Measurements from ENCODE around the gene MCM7. TPM values are rescaled to one million over a fixed set of nuclear protein-coding genes. Genes with fewer than 3 reads are reported as not detected.

MCM7 gene
- polyA plus RNA-seq, 1 donor (not counting 4 experiments of a cell fraction or from before 2014, with no cell fraction given): 46.8 TPM

DNA sequence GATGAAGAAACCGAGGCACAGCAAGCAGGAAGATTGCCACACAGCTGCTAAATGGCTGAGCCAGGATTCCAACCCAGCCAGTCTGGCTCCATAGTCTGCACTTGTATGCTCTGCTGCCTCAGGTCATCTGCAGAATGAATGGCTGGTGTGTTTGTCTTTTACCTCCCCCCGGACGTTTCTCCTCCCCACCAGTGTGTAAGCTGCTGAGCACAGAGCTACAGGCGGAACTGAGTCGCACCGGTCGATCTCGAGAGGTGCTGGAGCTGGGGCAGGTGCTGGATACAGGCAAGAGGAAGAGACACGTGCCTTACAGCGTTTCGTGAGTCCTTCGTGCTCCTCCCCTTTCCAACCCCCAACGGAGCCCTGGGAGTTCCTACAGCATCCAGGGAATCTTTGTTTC is 20.9 kb upstream of the MCM7 start:
- H3K9me3 ChIP-seq (ENCODE audit: control insufficient read depth, low read depth, low read length): no peaks in the 10 kb centered on the region
- no peak overlapping the region for H3K27ac ChIP-seq (ENCODE audit: control insufficient read depth, insufficient read depth, low read length)
- H3K36me3 ChIP-seq (ENCODE audit: control insufficient read depth in 2 of 2, extremely low read depth in 1 of 2, insufficient read depth in 2 of 2, low read length in 2 of 2): peaks cover 0 to 2% of the 10 kb centered on the region in 2 experiments
- H3K4me1 ChIP-seq (ENCODE audit: control insufficient read depth, extremely low read depth, insufficient read depth, low read length): peaks cover 10% of the 10 kb centered on the region
- FAIRE-seq (no peak), DNase-seq (ENCODE audit: low read depth, low spot score) (no peak)
- dilution Hi-C loops (cut with MboI; ENCODE audit: extremely low pct_ligation_motif_present, low sequenced_read_pairs): no loop called here
- H3K27me3 ChIP-seq (ENCODE audit: control insufficient read depth, extremely low read depth, insufficient read depth, low read length): no peaks in the 10 kb centered on the region
- peaks cover 15% of the 10 kb centered on the region for H3K79me2 ChIP-seq (ENCODE audit: control insufficient read depth, insufficient read depth, low read length)
- H2AFZ ChIP-seq (ENCODE audit: control insufficient read depth, low read length): no peak overlapping the region
- peaks cover 3% of the 10 kb centered on the region for H4K20me1 ChIP-seq (ENCODE audit: control insufficient read depth, extremely low read depth, insufficient read depth, low read length)
- no peaks in the 10 kb centered on the region for H3K9me1 ChIP-seq (ENCODE audit: control insufficient read depth, extremely low read depth, insufficient read depth, low read length)
- no peak overlapping the region for H3K4me3 ChIP-seq (ENCODE audit: control insufficient read depth in 2 of 3, extremely low read depth in 1 of 3, insufficient read depth in 2 of 3, low read depth in 1 of 3, low read length in 3 of 3)
- no peak overlapping the region for H3K9ac ChIP-seq (ENCODE audit: control insufficient read depth, extremely low read depth, insufficient read depth, low read length)
- TF ChIP-seq CTCF (optimal IDR thresholded peaks at IDR 0.05 in 1 of 3, IDR thresholded peaks at IDR 0.05 in 1 of 3, conservative IDR thresholded peaks at IDR 0.05 in 1 of 3; ENCODE audit: extremely low read depth in 1 of 3, insufficient read depth in 2 of 3, low read length in 3 of 3) (no peak), EZH2 (IDR thresholded peaks at IDR 0.05; ENCODE audit: low read length) (no peak)
- no peak overlapping the region for H3K4me2 ChIP-seq (ENCODE audit: control insufficient read depth, extremely low read depth, insufficient read depth, low read depth, low read length)

DNA sequence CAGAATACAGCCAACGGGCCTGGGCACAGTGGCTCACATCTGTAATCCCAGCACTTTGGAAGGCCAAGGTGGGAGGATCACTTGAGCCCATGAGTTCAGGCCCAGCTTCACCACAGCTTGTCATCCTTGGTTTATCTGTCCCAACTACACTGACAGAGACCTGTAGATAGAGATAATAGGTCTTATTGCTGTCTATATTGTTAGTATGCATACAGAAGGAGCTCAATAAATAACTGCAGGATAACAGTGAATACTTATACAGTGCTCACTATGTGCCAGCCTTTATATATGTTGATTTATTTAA is 19.5 kb upstream of the MCM7 start:
- H4K20me1 ChIP-seq (ENCODE audit: control insufficient read depth, extremely low read depth, insufficient read depth, low read length): peaks cover 3% of the 10 kb centered on the region
- dilution Hi-C loops (cut with MboI; ENCODE audit: extremely low pct_ligation_motif_present, low sequenced_read_pairs): no loop called here
- peaks cover 10% of the 10 kb centered on the region for H3K4me1 ChIP-seq (ENCODE audit: control insufficient read depth, extremely low read depth, insufficient read depth, low read length)
- H3K9me1 ChIP-seq (ENCODE audit: control insufficient read depth, extremely low read depth, insufficient read depth, low read length): no peaks in the 10 kb centered on the region
- H2AFZ ChIP-seq (ENCODE audit: control insufficient read depth, low read length): no peak overlapping the region
- peaks cover 15% of the 10 kb centered on the region for H3K79me2 ChIP-seq (ENCODE audit: control insufficient read depth, insufficient read depth, low read length)
- H3K27ac ChIP-seq (ENCODE audit: control insufficient read depth, insufficient read depth, low read length): no peak overlapping the region
- no peak overlapping the region for H3K9ac ChIP-seq (ENCODE audit: control insufficient read depth, extremely low read depth, insufficient read depth, low read length)
- no peak for TF ChIP-seq CTCF (optimal IDR thresholded peaks at IDR 0.05 in 1 of 3, IDR thresholded peaks at IDR 0.05 in 1 of 3, conservative IDR thresholded peaks at IDR 0.05 in 1 of 3; ENCODE audit: extremely low read depth in 1 of 3, insufficient read depth in 2 of 3, low read length in 3 of 3)
- TF ChIP-seq EZH2 (IDR thresholded peaks at IDR 0.05; ENCODE audit: low read length): no peak
- H3K27me3 ChIP-seq (ENCODE audit: control insufficient read depth, extremely low read depth, insufficient read depth, low read length): no peaks in the 10 kb centered on the region
- peak overlapping the region; percentile 92 for H3K4me2 ChIP-seq (ENCODE audit: control insufficient read depth, extremely low read depth, insufficient read depth, low read depth, low read length)
- H3K9me3 ChIP-seq (ENCODE audit: control insufficient read depth, low read depth, low read length): no peaks in the 10 kb centered on the region
- no peak for FAIRE-seq
- H3K4me3 ChIP-seq (ENCODE audit: control insufficient read depth in 2 of 3, extremely low read depth in 1 of 3, insufficient read depth in 2 of 3, low read depth in 1 of 3, low read length in 3 of 3): peak overlapping the region in 1 of 3 experiments; percentile 69
- DNase-seq (ENCODE audit: low read depth, low spot score): no peak
- peaks cover 0 to 2% of the 10 kb centered on the region in 2 experiments for H3K36me3 ChIP-seq (ENCODE audit: control insufficient read depth in 2 of 2, extremely low read depth in 1 of 2, insufficient read depth in 2 of 2, low read length in 2 of 2)

All from keratinocyte (primary cell).